T-helper 17 cell (primary cell): ENCODE measurements around the gene TENM4. TPM values are rescaled to one million over a fixed set of nuclear protein-coding genes. Genes with fewer than 3 reads are reported as not detected.

Experiments
- ATAC-seq: fragments of 150-1000 bp; cut with Tn5 transposase; 2 replicates; pipeline ENCODE4 v1.10.0; 2021; ENCODE audit warnings: mild to moderate bottlenecking, moderate library complexity
- DNase-seq, 3 donors: peaks; one replicate each; pipeline versions ENCODE4 v3.0.0 to v3.0.0-alpha.2; 2020 to 2021
- H3K9me3 ChIP-seq: one replicate; pipeline ENCODE4 v1.7.0; 2013; ENCODE audit warnings: low read length, mild to moderate bottlenecking; ENCODE audit not compliant: control insufficient read depth, poor library complexity, severe bottlenecking
- H3K27ac Mint-ChIP-seq: one replicate; pipeline ENCODE4 v1.8.0; 2022; ENCODE audit warnings: mild to moderate bottlenecking, moderate library complexity, mixed read lengths
- H3K27me3 Mint-ChIP-seq: one replicate; pipeline ENCODE4 v1.8.0; 2022; ENCODE audit warnings: mixed read lengths
- H3K36me3 Mint-ChIP-seq: one replicate; pipeline ENCODE4 v1.8.0; 2022; ENCODE audit warnings: low read depth, mixed read lengths
- H3K4me1 Mint-ChIP-seq: one replicate; pipeline ENCODE4 v1.8.0; 2022; ENCODE audit warnings: mild to moderate bottlenecking, mixed read lengths
- H3K4me3 Mint-ChIP-seq: one replicate; pipeline ENCODE4 v1.8.0; 2022; ENCODE audit warnings: mild to moderate bottlenecking, moderate library complexity, mixed read lengths
- total RNA-seq, 4 donors: library from RNA in 2 of 4; stranded (reverse) in 2 of 4; gene quantifications; one replicate each; pipeline ENCODE4 v1.2.3 and lab custom pipeline; 2022 to 2026

The TENM4 gene
- total RNA-seq, 2 donors from 2014 or later, result 0.31 to 0.97 TPM

GRCh38 chr11:78932757-78933156, 508.1 kb downstream of the TENM4 start:
- Mint-ChIP-seq H3K36me3 (no peaks in the 10 kb centered on the region), H3K4me3 (no peak overlapping the region), H3K27me3 (peaks cover 17% of the 10 kb centered on the region), H3K27ac (no peak overlapping the region), H3K4me1 (no peaks in the 10 kb centered on the region)
- no peak for ATAC-seq
- DNase-seq, result no peak
- no peaks in the 10 kb centered on the region for H3K9me3 ChIP-seq

GRCh38 chr11:78931891-78932290, 508.9 kb downstream of the TENM4 start:
- ATAC-seq, result no peak
- H3K36me3 Mint-ChIP-seq, result no peaks in the 10 kb centered on the region
- H3K27ac Mint-ChIP-seq, result no peak overlapping the region
- no peak for DNase-seq
- no peaks in the 10 kb centered on the region for H3K4me1 Mint-ChIP-seq
- no peak overlapping the region for H3K4me3 Mint-ChIP-seq
- H3K9me3 ChIP-seq, result no peaks in the 10 kb centered on the region
- H3K27me3 Mint-ChIP-seq, result peaks cover 19% of the 10 kb centered on the region

DNA sequence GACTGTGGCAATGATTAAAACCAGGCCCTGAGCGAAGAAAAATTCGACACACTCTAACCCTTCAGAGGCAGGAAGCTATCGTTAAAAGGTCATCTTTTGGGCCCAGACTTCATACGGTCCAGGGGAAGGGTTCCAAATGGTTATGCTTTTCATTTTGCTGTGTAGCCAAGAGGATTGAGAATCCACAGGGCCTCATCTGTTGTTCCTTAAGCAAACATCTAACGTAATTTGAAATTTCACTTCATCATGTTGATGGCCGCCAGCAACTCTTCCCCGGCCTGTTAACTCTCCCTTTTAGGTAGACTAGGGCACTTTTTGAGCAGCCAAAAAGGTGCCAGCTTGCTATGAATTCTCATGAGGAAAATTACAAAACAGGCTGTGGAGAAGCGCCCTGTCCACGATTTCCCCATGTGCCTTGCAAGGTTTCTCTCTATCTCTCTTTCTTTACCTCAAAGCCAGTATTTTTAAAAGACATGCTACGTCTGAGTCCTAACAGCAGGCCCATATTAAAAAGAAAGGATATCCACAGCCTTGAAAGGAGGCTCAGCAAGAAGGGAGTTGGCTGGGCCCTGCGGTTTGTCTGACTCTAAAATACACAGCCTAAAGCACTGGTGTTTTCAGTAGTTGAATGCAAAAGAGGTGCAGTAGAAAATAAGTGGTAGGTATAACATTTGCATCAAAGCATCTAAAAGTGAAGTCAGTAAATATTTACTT, 509.9 kb downstream of the TENM4 start:
- H3K27me3 Mint-ChIP-seq, result peaks cover 19% of the 10 kb centered on the region
- ATAC-seq, result no peak
- no peaks in the 10 kb centered on the region for H3K36me3 Mint-ChIP-seq
- no peak overlapping the region for H3K27ac Mint-ChIP-seq
- DNase-seq, result no peak
- H3K9me3 ChIP-seq, result no peaks in the 10 kb centered on the region
- no peak overlapping the region for H3K4me3 Mint-ChIP-seq
- no peaks in the 10 kb centered on the region for H3K4me1 Mint-ChIP-seq

DNA sequence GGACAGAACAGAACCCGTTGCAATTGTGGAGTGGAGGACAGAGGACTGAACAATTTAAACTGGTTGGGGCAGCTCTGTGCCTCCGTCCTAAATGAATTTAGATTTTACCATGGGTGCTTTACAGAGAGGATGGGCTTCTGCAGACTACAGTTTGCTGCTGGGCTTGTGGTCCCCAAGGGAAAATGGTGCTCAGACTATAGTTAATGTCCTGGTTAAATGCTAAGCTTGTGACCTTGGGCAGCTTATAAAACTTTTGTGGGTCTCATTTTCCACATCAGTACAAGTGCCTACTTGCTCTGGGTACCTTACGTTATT, 511.0 kb downstream of the TENM4 start:
- peaks cover 30% of the 10 kb centered on the region for H3K27me3 Mint-ChIP-seq
- H3K36me3 Mint-ChIP-seq, result no peaks in the 10 kb centered on the region
- H3K9me3 ChIP-seq, result no peaks in the 10 kb centered on the region
- DNase-seq, result no peak
- no peak overlapping the region for H3K4me3 Mint-ChIP-seq
- ATAC-seq, result no peak
- no peak overlapping the region for H3K27ac Mint-ChIP-seq
- no peaks in the 10 kb centered on the region for H3K4me1 Mint-ChIP-seq

DNA sequence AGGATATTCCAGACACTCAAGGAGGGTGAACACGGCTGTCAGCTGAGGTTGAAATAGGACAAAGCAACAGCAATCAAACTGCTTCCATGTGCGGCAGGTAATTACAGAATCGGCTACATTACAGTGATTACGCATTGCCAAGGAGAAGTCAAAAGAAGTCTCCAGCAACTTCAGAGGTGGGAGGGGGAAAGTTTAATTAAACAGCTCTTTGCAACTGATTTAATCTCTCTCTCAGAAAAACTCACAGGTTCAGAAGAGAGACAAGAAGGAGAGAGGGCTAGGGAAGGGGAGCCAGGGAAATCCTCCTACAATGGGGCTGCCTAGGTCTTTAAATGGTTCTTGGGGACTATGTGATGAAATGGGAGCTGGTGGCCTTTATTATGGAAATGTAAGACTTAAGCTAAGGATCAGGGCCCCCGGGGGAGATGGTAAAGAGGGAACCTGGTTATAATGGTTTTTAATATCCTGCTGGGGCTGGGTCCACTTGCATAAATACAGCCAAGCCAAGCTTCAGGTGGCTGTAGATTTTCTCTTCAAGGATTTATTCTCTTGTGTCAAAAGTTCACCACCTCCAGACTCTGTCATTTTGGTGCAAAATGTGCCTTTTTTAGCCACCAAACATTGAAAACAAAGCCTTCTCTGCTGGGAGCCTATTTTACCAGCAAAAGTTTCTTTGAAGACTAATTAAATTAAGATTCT, 511.5 kb downstream of the TENM4 start:
- no peak overlapping the region for H3K27ac Mint-ChIP-seq
- no peak for ATAC-seq
- no peak for DNase-seq
- no peaks in the 10 kb centered on the region for H3K36me3 Mint-ChIP-seq
- H3K4me1 Mint-ChIP-seq, result no peaks in the 10 kb centered on the region
- peaks cover 35% of the 10 kb centered on the region for H3K27me3 Mint-ChIP-seq
- H3K9me3 ChIP-seq, result no peaks in the 10 kb centered on the region
- no peak overlapping the region for H3K4me3 Mint-ChIP-seq

- Mint-ChIP-seq H3K4me3 (no peak overlapping the region), H3K4me1 (no peaks in the 10 kb centered on the region), H3K36me3 (no peaks in the 10 kb centered on the region), H3K27ac (no peak overlapping the region), H3K27me3 (peaks cover 40% of the 10 kb centered on the region)
- no peaks in the 10 kb centered on the region for H3K9me3 ChIP-seq
- ATAC-seq, result no peak
- no peak for DNase-seq
These were observed 513.3 kb downstream of the TENM4 start for GRCh38 chr11:78927511-78927910.

DNA sequence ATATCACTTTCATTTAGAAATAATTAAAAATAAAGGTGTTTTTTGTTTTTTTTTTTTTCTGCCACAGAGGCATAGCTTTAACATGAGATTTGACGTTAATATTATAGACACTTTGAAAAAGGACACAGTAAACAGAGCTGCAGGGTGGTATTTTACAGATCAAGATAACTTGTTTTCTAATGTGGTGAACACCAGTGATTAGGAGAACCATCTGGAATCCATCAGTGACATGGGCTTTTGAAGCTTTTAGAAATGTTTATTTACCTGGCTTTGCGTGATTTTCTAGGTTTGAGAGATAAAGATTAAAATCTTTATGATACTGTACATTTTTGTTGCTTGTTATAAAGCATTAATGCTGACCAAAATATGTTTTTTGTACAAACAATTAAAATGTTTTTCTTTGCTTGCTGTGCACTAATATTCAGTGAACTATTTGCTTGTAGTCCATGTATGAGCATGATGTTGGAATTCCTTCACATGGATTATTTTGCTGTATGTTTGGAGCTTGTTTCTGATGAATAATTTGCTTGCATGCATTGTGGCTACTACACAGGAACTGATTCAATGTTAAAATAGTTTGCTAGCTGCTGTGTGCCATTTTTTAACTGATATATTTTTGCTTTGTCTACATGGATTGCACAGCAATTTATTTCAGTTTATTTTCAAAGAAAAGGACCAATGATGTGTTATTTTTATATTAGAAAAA, 514.0 kb downstream of the TENM4 start:
- Mint-ChIP-seq H3K27ac (no peak overlapping the region), H3K4me1 (no peaks in the 10 kb centered on the region), H3K4me3 (no peak overlapping the region), H3K27me3 (peaks cover 47% of the 10 kb centered on the region), H3K36me3 (no peaks in the 10 kb centered on the region)
- ATAC-seq (no peak), DNase-seq (no peak)
- no peaks in the 10 kb centered on the region for H3K9me3 ChIP-seq

DNA sequence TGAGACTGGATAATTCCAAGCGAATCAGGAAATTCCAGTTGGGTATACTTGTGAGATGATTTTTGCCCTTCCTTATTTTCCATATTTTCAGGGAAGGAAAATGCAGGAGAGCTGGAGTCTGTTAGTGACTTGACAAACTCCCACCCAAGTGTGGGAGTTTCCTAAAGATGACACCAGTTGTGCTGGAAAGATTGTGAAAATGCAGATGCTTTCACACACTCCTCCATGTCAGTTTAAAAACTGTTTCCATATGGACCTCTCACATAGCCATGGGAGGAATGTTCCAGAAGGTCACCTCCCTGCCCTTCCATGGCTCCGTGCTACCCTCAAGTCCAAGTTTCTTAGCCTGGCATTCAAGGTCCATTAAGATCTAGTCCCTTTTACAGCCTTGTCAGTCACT, 515.4 kb downstream of the TENM4 start:
- no peaks in the 10 kb centered on the region for H3K36me3 Mint-ChIP-seq
- ATAC-seq (no peak), DNase-seq (no peak)
- no peak overlapping the region for H3K4me3 Mint-ChIP-seq
- H3K4me1 Mint-ChIP-seq, result no peaks in the 10 kb centered on the region
- no peak overlapping the region for H3K27ac Mint-ChIP-seq
- no peaks in the 10 kb centered on the region for H3K9me3 ChIP-seq
- peaks cover 50% of the 10 kb centered on the region for H3K27me3 Mint-ChIP-seq

DNA sequence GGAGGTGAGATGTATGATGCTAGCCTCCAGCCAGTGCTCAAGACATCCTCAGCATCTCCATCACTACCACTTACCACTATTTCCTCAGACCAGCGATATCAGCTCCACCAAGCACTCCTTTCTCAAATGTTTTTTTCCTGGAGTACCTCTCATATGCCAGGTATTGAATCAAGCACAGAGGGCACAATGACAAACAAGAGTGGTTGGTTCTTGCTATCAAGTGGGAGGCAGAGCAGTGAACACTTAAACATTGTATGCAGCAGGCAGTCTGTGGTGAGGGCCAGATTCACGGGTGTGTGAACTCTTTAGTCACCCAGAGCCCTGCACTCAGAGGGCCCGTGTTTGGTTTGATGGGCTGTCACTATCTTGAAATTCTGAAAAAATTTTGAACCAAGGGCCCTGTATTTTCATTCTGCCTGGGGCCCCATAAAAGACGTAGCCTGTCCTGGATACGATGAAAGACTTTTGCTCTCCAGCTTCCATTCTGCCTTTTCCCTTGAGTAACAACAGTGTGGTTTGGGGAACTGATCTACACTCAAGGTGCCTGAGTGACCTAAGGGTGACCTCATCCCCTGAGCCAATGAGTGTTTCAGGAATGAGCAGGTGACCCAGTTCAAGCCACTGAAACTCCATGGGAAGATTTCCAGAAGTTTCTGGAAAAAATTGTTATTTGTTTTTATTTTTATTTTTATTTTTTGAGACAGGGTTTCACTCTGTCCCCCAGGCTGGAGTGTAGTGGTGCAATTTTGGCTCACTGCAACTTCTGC, 517.8 kb downstream of the TENM4 start:
- no peaks in the 10 kb centered on the region for H3K9me3 ChIP-seq
- no peaks in the 10 kb centered on the region for H3K36me3 Mint-ChIP-seq
- no peak overlapping the region for H3K27ac Mint-ChIP-seq
- ATAC-seq, result no peak
- peaks cover 55% of the 10 kb centered on the region for H3K27me3 Mint-ChIP-seq
- H3K4me1 Mint-ChIP-seq, result no peaks in the 10 kb centered on the region
- no peak overlapping the region for H3K4me3 Mint-ChIP-seq
- no peak for DNase-seq

- no peaks in the 10 kb centered on the region for H3K9me3 ChIP-seq
- no peak overlapping the region for H3K4me3 Mint-ChIP-seq
- peaks cover 50% of the 10 kb centered on the region for H3K27me3 Mint-ChIP-seq
- H3K27ac Mint-ChIP-seq, result no peak overlapping the region
- no peak for DNase-seq
- H3K36me3 Mint-ChIP-seq, result no peaks in the 10 kb centered on the region
- ATAC-seq, result no peak
- H3K4me1 Mint-ChIP-seq, result no peaks in the 10 kb centered on the region
These were observed 519.3 kb downstream of the TENM4 start for GRCh38 chr11:78921509-78921908.

DNA sequence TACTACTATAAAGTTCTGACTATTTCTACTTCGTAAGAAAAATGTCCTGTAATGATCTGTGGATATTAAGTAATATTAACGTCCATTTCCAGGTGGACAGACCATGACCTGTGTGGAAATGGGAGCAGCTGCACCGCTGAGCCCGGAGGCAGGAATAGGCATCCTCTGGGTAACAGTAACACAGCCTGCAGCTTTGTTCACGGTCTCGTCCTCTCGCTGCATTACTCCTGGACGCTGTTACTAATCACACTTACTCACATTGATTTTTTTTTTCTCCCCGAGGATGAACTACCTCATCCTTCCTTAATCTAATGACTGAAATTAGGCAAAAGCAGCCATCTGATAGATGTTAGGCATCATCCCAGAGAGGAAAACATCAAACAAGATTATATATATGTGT, 520.5 kb downstream of the TENM4 start:
- H3K4me1 Mint-ChIP-seq, result no peaks in the 10 kb centered on the region
- DNase-seq (no peak), ATAC-seq (no peak)
- H3K36me3 Mint-ChIP-seq, result no peaks in the 10 kb centered on the region
- no peaks in the 10 kb centered on the region for H3K9me3 ChIP-seq
- H3K27ac Mint-ChIP-seq, result no peak overlapping the region
- no peak overlapping the region for H3K4me3 Mint-ChIP-seq
- H3K27me3 Mint-ChIP-seq, result peaks cover 44% of the 10 kb centered on the region

DNA sequence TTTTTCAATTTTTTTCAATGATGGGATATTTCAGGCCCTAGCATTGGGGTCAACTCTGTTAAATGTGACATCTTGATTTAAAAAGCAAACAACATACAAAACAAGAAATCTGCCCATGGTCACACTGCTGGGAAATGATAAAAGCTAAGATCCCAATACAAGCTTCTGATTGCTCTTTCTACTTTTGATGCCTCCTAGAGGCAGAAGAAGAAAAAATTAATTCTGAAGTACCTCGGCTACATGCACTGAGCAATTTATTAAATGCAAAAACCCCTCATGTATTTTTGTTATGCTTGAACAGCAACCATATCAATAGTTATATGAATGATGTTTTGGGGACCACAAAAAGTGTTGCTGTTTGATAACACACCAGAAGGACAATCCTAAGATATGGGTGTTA, 524.1 kb downstream of the TENM4 start:
- no peak overlapping the region for H3K4me3 Mint-ChIP-seq
- H3K27ac Mint-ChIP-seq, result no peak overlapping the region
- H3K4me1 Mint-ChIP-seq, result no peaks in the 10 kb centered on the region
- ATAC-seq, result no peak
- H3K27me3 Mint-ChIP-seq, result peaks cover 22% of the 10 kb centered on the region
- no peaks in the 10 kb centered on the region for H3K36me3 Mint-ChIP-seq
- DNase-seq, result no peak
- H3K9me3 ChIP-seq, result no peaks in the 10 kb centered on the region

DNA sequence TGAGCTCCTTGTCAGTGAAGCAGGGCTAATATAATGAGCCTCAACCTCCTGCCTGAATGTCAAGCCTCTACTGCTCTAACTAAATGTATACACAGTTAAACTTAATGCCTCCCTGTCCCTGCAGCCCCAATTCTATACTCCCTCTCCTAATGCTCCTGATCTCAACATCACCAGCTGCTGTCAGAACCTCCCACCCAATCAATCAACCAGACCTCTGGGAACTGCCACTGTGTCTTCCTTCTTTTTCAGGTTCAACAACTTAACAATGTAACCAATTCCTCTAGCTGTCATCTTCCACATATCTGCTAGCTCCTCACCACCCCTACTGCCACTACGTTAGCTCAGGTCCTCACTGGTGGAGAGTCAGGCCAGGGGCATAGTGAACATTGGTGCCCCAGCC, 526.3 kb downstream of the TENM4 start:
- Mint-ChIP-seq H3K36me3 (no peaks in the 10 kb centered on the region), H3K27me3 (peaks cover 4% of the 10 kb centered on the region), H3K27ac (no peak overlapping the region), H3K4me3 (no peak overlapping the region), H3K4me1 (no peaks in the 10 kb centered on the region)
- H3K9me3 ChIP-seq, result no peaks in the 10 kb centered on the region
- ATAC-seq (no peak), DNase-seq (no peak)
